GM18907 (cell line): ENCODE measurements around the gene LHX4.

Experiments used
- ATAC-seq: cut with Tn5 transposase; IDR thresholded peaks from one replicate; pipeline ENCODE4 v1.9.1; 2021; ENCODE audit warnings: mild to moderate bottlenecking, moderate library complexity; ENCODE audit not compliant: unreplicated experiment

LHX4 gene

DNA sequence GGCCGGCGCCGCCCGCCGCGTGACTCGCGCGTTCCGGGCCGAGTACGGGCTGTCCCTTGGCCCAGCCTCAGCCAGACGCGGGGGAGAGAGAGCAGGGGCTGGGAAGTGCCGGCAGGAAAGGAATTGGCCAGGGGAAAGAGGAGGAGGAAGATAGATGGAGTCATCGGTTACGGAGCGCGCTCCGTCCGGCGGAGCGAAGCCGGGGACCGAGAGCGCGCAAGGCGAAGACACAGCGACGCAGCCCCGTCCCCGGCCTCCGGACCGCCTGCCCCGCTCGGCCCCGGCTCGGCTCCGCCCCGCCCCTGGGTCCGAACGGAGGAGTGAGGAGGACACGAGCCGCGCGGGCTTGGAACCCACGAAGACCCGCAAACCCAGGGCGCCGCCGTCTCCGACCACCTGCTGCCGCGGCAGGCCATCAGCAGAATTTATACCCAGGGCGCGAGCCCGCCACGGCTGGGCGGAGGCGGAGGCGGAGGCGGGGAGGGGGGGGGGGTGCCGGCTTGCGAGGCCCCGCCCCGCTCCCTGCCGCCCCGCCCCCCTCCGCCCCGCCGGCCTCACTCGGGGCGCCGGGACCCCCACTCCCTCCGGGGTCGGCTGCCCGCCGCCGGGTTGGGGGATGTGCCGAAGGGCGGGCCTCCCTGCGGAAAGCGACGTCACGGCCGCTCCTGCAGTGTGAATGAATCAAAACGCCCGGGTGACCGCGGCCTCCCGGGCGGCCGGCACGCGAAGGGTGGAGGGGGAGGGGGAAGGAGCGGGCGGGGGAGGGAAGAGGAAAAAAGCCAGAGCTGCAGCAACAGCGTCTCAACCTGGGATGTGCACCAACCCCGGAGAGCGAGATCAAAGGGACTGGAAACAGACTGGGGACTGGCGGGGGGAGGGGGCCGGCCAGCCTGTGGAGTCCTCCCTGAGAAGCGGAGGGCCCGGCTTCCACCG is at the start of gene LHX4:
LHX4 (plus strand) TSS at position 782 of the 933 bp plus-strand sequence. CDS start 266 bp downstream, outside the sequence.
- no peak for ATAC-seq

DNA sequence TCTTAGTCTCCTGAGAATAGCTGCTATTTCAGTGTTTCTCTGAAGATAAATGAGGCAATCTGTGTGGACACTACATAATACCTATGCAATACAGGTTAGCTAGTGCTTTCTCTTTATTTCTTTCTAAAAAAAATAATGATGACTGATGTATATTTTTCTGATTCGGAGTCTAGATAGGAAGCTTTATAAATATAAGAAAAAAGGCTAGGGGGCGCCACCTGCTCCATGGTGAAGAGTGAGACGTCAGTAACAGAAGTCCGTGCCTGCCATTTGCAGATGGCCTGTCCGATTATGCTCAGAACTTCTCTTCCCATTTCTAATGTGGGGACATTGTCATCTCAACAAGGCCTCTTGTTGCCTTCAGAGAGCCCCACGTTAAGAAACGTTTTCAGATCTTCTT is 49.0 kb upstream of the LHX4 start:
- ATAC-seq, result no peak

DNA sequence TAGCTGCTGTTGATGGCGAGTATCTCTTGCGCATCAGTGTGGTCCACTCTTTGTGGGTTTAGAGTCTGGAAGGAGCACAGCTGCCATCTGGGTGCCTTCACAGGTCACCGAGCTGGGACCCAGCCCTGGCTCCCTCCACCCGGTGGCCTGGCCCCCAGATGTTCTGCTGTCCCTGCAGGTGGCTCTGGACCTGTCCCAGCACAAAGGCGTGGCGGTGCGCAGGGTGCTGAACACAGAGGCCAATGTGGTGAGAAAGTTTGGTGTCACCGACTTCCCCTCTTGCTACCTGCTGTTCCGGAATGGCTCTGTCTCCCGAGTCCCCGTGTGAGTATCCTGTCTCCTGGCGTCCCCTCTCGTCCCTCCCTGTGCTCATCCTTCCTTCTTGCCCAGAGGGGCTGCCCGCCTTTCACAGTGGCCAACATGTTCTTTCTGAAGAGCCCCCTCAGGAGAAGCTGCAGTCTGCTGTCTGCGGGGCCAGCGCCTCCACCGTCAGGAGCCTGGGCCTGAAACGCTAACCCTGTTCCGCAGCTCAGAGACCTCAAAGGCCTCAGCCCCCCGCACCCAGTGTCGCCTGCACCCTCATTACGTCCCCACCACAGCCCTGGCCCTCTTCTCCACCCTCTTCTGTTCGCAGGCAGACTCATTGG is 47.9 kb upstream of the LHX4 start:
- ATAC-seq, result no peak

DNA sequence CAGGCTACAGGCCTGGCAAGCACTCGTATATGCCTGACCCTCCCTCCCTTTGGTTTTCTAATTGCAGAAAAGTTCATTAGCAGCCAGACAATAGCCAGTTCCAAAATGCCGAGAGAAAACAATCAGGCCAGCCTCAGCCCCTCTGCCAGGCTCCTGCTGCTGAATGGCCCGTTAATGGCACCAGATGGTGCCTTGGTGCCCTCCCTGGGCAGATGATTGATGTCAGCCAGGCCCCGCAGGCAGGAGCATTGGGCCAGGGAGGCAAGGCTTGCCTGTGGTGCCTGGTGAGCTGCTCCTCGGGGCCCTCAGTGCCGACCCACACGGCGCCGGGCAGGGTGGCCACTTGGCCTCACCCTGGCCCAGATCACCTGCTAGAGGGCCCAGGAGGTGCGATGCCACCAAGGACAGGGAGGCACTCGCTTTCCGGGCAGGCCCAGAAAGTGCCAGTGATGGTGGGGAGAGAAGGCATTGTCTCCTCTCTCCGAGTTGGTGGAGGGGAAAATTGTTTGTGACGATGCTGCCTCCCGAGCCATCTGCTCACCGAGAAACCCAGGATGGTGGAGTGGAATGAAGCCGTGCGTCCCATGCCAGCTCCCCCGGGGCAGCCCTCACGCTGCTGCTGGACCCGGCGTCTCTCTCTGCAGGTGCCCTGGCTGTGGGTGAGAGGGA is 47.3 kb upstream of the LHX4 start:
- ATAC-seq, result no peak

DNA sequence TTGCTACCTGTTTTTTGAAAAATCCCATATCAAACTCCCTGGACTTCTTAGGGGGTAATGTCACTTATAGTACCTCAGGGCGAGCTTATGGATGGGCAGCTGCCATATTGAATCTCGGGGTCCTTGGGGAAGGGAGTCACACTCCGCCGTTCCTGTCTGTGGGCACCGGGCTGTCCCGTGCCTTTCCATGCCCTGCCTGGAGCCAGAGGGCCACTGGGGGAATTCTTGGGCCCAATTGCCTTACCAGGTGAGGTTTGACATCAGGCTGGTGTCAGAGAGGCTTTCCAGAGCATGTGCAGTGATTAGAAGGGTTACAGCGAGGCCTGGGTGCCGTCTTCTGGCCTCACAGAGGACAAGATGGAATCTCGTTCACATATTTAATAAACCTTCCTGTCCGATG is 46.6 kb upstream of the LHX4 start:
- no peak for ATAC-seq

DNA sequence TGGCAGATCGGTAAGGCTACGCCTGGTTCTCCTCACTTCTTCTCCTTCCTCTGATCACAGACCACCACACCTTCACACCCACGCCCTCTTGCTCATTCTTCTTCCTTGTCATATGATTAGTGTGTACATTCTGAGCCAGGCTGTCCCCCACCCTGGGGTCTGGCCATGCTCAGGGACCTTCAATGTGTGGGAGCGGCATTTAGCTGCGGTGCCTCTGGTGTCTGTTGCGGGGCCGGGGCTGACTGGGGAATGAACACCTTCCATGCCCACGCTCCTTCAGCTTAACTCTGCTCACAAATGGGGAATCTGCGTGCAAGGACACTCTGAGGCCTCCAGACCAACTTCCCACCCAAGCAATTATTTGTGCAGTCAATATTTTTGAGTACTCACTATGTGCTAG is 46.0 kb upstream of the LHX4 start:
- ATAC-seq, result no peak

DNA sequence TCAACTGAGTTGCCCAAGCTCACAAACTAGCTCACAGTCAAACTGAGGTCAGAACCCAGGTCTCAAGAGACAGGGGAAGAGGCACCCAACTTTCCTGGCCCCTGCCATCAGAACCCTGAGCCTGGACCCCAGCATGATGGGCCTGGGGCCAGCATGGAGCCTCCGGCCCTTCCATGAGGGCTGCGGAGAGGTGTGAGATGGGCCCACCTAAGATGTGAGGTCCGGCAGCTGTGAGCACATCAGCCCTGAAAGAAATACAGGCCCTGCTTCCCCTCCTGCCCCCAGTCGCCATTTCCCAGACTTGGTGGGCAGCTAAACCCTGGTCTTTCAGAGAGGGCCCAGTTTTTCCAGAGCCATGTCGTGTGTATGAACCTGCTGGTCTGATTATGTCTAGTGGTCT is 44.8 kb upstream of the LHX4 start:
- no peak for ATAC-seq

DNA sequence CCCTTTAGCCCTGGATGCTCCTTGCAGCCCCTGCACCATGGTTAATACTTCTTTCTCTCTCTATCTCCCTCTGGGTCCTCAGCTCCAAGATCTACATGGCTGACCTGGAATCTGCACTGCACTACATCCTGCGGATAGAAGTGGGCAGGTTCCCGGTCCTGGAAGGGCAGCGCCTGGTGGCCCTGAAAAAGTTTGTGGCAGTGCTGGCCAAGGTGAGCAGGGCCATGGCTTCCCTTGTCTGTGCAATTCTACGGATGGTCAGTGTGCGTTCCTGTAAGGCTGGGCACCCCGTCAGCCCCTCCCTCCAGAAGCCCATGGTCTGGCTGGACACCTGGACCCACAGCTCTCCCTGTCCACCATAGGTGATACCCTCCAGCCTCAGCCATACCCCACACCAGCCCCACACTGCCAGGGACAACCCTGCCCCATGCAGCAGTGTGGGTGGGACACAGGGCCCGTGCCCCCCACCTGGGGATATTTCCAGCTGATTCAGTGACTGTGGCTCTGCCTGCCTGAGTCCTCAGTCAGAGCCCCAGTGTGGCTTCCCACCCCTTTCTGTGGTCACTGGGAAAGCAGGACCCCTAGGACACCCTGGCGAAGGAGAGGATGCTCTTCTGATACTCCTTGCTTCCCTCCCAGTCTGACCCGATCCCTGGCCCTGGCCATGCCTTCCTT is 44.0 kb upstream of the LHX4 start:
- ATAC-seq, result no peak

DNA sequence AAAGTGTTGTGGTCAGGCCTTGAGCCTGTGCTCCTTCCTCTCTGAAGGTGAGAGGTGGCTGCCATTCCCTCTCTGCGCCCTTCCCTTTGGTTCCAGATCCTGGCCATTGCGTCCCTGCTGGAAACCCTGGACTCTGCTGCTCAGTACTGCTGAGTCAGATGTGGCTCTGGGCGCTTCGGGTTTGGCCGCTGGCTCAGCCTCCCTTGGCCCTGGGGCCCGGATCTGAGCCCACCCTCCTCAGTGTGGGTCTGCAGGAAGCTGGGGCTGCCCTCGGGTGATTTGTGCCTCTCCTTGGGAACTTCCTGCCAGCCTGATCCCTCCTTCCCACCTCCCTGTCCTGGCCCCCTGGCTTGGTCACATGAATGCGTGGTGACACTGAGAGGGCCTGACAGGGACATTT is 43.2 kb upstream of the LHX4 start:
- no peak for ATAC-seq

DNA sequence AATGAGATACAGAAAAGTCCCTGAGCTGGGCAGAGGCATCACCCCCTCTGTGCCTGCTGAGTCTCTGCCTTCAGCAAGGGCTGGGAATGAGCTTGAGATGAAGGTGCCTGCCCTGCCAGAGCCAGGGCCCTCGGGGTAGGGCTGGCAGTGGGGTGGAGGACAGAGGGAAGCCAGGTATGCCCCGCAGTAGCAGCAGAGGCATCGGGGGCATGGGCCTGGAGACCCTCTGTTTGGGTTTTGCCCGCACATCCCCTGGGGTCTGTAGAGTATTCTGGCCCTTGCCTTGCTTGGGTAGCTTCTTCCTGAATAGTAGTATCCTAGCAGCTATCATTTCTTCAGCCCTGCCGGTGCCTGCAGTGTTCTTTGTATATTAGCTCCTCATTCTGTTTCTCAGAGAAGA is 42.4 kb upstream of the LHX4 start:
- ATAC-seq, result no peak

DNA sequence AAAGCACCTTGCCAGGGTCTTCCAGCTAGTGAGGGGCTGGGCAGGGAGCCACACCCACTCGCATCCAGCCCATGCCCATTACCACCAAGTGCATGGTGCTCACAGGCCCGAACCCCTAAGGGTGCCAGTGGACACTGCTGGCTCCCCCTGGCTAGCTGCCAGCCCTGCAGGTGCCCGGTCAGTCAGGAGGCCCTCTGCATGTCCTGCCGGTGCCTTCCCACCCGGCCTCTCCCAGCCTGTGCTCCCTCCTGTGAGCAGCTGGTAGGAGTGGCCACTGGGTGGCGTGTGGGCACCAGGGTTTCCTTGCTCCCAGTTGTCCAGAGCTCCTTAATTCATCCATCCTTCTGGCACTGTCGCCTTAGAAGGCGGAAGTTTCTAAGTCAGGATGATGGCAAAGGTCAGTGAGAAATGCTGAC is 42.0 kb upstream of the LHX4 start:
- no peak for ATAC-seq

DNA sequence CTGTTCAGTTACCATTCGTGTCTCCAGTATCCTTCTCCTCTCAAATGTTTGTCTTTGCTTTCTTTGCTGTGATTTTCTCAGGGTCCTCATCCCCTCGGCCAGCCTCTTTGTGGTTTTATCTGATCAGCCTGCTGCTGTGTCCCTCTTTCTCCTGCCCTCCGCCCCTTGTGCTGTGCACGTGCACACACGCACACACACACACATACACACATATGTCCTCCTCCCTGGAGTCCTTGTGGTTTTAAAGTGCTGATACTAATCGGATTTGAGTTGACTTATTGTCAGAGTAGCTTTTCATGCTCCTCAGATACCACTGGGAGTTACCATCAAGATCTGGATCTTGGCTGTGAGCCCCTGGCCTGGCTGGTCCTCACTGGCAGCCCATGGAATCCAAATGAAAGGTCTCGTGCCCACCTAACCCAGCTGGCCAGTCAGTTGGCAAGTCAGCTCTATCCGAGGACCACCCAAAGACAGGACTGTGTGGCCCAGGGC is 41.3 kb upstream of the LHX4 start:
- no peak for ATAC-seq

DNA sequence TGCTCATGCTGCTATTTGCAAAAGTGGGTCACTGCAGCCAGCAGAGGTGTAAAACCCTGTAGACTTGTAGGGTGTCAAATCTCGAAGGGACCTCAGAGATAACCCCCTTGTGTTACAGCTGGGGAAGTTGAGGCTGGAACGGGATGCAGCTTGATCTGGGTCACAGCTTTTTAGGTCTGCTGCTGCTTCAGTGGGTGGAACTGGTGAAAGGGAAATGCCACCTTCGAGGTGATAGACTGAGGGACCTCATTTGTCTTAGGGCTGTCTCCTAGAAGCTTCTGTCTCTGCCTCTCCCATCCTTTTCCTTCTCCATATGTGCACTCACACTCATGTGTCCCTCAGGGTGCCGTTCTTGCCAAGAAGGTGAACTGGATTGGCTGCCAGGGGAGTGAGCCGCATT is 40.0 kb upstream of the LHX4 start:
- no peak for ATAC-seq

DNA sequence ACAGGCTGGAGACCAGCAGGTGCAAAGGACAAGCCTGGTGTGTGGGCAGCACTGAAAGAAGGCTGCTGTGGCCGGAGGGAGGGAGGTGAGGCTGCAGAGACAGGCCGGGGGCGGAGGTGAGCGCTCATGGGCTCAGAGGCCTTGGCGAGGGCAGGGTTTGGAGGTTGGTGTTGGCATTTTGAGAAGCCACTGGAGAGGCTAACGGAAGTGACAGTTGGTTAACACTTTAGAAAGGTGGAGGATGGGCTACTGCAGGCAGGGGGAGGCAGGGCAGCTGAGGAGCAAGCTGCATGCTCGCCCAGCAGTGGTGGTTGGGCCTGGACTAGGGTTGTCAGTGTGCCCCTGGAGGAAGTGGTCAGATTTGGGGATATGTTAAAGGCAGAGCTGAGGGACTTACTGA is 37.9 kb upstream of the LHX4 start:
- no peak for ATAC-seq

DNA sequence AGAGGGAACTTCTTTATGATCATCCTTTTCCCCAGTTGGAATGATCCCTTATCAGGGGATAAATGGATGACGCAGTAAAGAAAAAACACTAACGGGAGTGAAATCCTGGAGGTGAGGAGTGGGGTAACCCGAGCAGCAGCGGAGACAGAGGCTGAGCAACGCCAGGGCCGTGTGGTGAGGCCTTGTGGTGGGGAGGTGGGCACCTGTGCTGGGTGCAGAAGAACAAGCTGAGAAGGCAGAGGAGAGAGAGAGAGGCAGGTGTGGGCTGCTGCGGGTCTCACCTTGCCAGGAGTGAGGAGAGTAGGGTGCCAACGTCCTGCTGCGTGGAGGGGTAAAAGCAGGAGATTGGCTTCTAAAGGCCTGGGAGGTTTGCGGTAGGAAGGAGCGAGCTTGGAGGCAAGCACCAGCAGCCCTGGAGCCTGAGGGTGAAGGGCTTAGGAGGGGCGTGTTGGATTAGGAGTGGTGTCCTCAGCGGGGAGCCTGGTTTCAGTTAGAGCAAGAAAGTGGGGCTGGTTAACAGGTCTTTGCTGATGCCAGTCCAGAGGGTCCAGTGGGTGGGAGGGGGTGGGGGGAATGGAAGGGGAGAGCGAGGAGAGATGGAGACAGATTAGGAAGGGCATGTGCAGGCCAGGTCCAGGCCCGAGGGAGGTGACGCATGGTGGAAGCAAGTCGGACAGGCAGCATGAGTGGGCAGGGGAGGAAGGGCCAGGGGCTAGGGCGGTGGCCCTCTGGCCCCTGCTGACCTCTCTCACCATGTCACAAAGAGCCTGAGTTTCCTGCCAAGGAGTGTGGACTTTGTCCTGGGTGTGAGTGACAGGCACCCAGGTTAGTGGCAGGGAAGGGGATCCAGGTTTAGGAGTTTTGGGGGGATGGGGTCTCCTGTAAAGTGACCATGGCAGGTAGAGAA is 36.7 kb upstream of the LHX4 start:
- ATAC-seq, result no peak

DNA sequence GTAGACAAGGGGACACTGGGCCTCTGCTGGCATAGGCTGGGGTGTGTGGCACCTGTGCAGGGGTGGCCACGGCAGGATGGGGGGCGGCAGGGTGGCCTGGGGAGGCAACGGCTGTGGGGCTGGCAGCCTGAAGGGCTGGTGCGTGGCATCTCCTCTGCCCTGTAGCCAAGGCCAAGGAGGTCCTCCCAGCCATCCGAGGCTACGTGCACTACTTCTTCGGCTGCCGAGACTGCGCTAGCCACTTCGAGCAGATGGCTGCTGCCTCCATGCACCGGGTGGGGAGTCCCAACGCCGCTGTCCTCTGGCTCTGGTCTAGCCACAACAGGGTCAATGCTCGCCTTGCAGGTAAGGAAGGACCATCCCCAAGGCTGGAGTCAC is 36.0 kb upstream of the LHX4 start:
- ATAC-seq, result no peak

DNA sequence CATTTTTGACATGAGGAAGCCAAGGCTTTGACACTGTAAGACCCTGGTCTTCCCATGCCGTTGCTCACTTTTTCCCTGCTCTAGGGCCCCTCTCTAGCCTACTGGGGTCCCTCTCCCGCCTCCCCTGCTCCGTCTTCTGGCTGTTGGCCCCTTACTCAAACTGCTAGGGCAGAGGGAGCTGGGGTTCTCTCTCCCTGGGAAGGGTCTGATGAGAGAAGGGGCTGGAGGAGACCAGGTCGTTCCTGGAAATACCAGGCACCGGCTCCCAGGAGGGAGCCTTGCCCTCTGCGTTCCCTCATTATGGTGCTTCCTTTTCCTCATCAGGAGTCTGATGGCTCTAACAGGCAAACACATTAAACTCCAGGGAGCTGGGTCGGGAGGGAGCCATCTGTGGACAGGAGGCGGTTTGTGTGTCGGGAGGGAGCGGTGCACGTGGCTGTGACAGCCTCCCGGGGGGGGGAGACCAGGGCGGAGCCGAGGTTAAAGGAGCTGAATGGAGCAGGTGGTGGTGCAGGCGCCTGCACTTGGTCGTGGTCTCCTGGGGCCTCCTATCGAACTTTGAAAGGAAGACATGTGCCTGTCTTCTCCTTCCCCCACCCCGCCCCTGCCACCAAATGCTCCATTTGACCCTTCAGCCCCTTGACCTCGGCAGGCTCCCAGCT is 35.4 kb upstream of the LHX4 start:
- ATAC-seq, result no peak

DNA sequence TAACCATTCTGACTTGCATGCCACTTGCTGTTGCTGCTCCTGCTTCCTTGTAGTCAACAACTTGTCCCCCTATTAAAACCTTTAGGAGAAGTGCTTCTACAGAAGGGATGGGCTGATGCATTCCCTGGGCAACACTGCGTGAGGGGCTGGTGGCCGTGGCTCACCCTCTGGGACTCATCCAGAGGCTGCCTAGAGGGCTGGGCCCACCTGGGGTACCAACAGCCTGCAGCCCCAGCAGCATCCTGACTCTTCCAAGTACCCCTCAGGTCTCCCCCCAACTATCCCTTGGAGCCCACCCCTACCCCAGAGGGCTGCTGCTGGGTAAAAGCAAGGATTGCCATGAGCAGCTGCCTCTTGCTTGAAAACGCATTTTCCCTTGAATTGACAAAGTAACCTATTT is 34.7 kb upstream of the LHX4 start:
- no peak for ATAC-seq

DNA sequence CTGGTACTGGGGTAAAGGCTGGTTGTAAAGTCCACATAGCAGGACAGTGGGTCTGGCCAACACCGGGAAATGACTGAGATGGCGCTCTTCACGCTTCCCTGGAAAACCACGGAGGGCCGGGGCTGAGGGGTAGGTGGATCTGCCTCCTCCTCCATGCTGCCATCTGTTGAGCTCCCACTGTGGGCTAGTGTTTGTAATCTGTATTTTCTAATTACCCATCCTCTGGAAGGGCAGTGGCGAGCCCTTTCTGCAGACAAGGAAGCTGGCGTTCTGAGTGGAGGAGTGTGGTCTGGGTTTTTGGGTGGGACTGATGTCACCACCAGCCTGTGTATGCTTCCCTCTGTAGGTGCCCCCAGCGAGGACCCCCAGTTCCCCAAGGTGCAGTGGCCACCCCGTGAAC is 34.1 kb upstream of the LHX4 start:
- no peak for ATAC-seq
